SK-N-SH (cell line): ENCODE measurements around the gene CCDC150.

Source experiments
- CTCF ChIP-seq: fragments of 200-600 bp; sonication (generic); IDR thresholded peaks from 2 replicates; pipeline ENCODE4 v1.6.1; 2017; ENCODE audit warnings: antibody characterized with exemption, mild to moderate bottlenecking, moderate library complexity
- RXRA ChIP-seq: IDR thresholded peaks from 2 replicates; pipeline ENCODE4 v1.4.0; 2012; ENCODE audit warnings: low read depth, mild to moderate bottlenecking, borderline replicate concordance
- ZBTB33 ChIP-seq: IDR thresholded peaks from 2 replicates; pipeline ENCODE4 v1.4.0; 2012; ENCODE audit warnings: low read depth, borderline replicate concordance
- TF ChIP-seq, protein P1 (sequence below): IDR thresholded peaks from 2 replicates; pipeline ENCODE4 v1.4.0; 2012; ENCODE audit warnings: low read depth

DNA sequence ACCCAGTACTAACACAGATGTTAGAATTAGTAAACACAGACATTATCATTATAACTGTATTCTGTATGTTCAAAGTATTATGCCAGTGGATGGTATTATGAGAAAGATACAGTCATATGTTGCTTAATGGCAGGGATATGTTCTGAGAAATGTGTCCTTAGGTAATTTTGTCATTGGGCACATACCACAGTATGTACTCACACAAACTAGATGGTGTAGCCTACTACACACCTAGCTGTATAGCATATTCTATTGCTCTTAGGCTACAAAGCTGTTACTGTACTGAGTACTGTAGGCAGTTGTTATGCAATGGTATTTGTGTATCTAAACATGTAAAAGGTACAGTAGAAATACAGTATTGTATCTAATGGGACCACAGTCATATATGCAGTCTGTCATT lies 106.2 kb downstream of the CCDC150 start:
- TF ChIP-seq, protein P1, sequence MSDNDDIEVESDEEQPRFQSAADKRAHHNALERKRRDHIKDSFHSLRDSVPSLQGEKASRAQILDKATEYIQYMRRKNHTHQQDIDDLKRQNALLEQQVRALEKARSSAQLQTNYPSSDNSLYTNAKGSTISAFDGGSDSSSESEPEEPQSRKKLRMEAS, result no peak
- TF ChIP-seq ZBTB33 (no peak), CTCF (no peak), RXRA (no peak)
